Measurements from ENCODE around the gene NOD1. TPM values are rescaled to one million over a fixed set of nuclear protein-coding genes. Genes with fewer than 3 reads are reported as not detected.

Gene NOD1
- polyA plus RNA-seq, 3 donors, result 2.8 to 15.0 (median 4.6) TPM

DNA sequence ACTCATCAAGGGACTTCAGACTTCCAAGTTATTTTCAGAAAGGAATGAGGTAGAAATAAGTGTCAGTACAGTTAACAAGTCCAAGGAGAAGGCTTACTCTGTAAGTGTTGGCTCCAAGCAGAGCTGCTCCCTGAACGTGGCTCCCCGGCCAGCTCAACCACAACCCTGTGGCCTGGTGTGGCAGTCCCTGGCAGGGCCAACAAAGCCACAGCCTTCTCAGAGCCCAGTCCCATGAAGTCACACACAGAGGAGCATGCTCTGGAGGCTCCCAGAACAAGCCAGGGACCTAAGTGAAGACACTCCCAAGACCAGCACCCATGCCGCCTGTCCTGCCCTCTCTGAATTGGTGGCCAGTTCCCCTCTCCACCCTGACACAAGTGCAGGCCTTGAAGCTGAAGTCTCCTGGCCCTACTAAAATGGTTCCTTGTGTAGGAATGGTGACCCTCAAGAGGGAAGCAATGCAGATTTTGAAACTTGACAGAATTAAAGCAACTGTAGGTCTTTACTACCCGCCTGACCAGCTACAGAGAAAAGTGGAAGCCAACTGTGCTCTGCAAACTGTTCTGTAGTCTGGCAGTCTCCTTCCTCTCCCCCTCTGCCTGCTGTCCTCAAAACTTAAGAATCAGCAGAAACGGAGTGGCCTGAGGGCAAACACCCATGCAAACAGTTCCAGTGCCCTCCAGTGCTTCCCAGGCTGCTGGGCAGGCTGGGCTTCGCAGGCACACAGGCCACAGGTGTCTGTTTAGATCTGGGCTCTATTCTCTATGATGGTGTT lies 51.1 kb downstream of the NOD1 start:
- no peak overlapping the region for H3K9ac ChIP-seq (ENCODE audit: insufficient read depth, low read length, poor library complexity, severe bottlenecking)
- intact Hi-C loops (cut with micrococcal nuclease), result loop anchor here (5.0 to 10.0 kb wide), 3 partner anchors 50 to 263 kb away; partner anchors contain the start of genes NOD1 (in 1 of the 2) and ZNRF2 (in 1 of the 2)
- H3K27ac ChIP-seq (ENCODE audit: low read depth in 1 of 2, low read length in 2 of 2), result peak overlapping the region; percentile 77 to 90
- H3K4me1 Mint-ChIP-seq, result peaks cover 88% of the 10 kb centered on the region
- H3K9me3 ChIP-seq (replicated peaks in 1 of 2; ENCODE audit: control insufficient read depth in 1 of 2, insufficient read depth in 1 of 2, low read length in 2 of 2), result no peaks in the 10 kb centered on the region
- WGBS (ENCODE audit: insufficient coverage), result 24% methylated on average over 5 of the region's 6 CpGs
- peaks cover 76 to 83% of the 10 kb centered on the region in 2 donors for H3K4me1 ChIP-seq (ENCODE audit: control insufficient read depth in 1 of 2, insufficient read depth in 2 of 2, low read length in 2 of 2)
- peaks cover 33 to 39% of the 10 kb centered on the region in 2 donors for H3K36me3 Mint-ChIP-seq
- H3K27me3 ChIP-seq (ENCODE audit: control insufficient read depth in 2 of 2, insufficient read depth in 2 of 2, low read length in 2 of 2), result no peaks in the 10 kb centered on the region
- H3K36me3 ChIP-seq (replicated peaks in 1 of 2; ENCODE audit: control insufficient read depth in 1 of 2, insufficient read depth in 2 of 2, low read length in 2 of 2), result peaks cover 7 to 20% of the 10 kb centered on the region in 2 donors
- peak overlapping the region in 1 of 2 donors; percentile 55 for H3K4me3 Mint-ChIP-seq
- H3K4me2 ChIP-seq (replicated peaks; ENCODE audit: extremely low read depth, low read length, poor library complexity, severe bottlenecking), result peak overlapping the region; percentile 41
- H3K79me2 ChIP-seq (ENCODE audit: insufficient read depth, low read length), result peaks cover 6% of the 10 kb centered on the region
- peak overlapping the region; percentile 8 for H2AFZ ChIP-seq (ENCODE audit: insufficient read depth, low read depth, low read length, poor library complexity, severe bottlenecking)
- peak overlapping the region in 1 of 3 experiments; percentile 17 for H3K4me3 ChIP-seq (replicated peaks in 1 of 3; ENCODE audit: low read depth in 2 of 3, low read length in 3 of 3)
- no peaks in the 10 kb centered on the region for H4K20me1 ChIP-seq (ENCODE audit: insufficient read depth, low read length)
- peaks cover 0 to 3% (median 1%) of the 10 kb centered on the region in 7 donors for H3K9me3 Mint-ChIP-seq
- peaks cover 0 to 3% (median 0%) of the 10 kb centered on the region in 3 donors for H3K27me3 Mint-ChIP-seq (ENCODE audit: low read depth in 3 of 3)
- peak overlapping the region; percentile 82 to 96 (median 92) for H3K27ac Mint-ChIP-seq
- no peak for DNase-seq
- TF ChIP-seq CTCF (IDR thresholded peaks at IDR 0.05), result no peak

- Histone ChIP-seq H3K9ac (ENCODE audit: insufficient read depth, low read length, poor library complexity, severe bottlenecking) (no peak overlapping the region), H3K79me2 (ENCODE audit: insufficient read depth, low read length) (no peaks in the 10 kb centered on the region), H3K4me3 (replicated peaks in 1 of 3; ENCODE audit: low read depth in 2 of 3, low read length in 3 of 3) (no peak overlapping the region), H4K20me1 (ENCODE audit: insufficient read depth, low read length) (no peaks in the 10 kb centered on the region), H3K27ac (ENCODE audit: low read depth in 1 of 2, low read length in 2 of 2) (no peak overlapping the region), H2AFZ (ENCODE audit: insufficient read depth, low read depth, low read length, poor library complexity, severe bottlenecking) (no peak overlapping the region), H3K4me2 (replicated peaks; ENCODE audit: extremely low read depth, low read length, poor library complexity, severe bottlenecking) (no peak overlapping the region), H3K4me1 (ENCODE audit: control insufficient read depth in 1 of 2, insufficient read depth in 2 of 2, low read length in 2 of 2) (peaks cover 46 to 53% of the 10 kb centered on the region in 2 donors), H3K9me3 (replicated peaks in 1 of 2; ENCODE audit: control insufficient read depth in 1 of 2, insufficient read depth in 1 of 2, low read length in 2 of 2) (peaks cover 0 to 3% of the 10 kb centered on the region in 2 donors), H3K36me3 (replicated peaks in 1 of 2; ENCODE audit: control insufficient read depth in 1 of 2, insufficient read depth in 2 of 2, low read length in 2 of 2) (peaks cover 7 to 20% of the 10 kb centered on the region in 2 donors), H3K27me3 (ENCODE audit: control insufficient read depth in 2 of 2, insufficient read depth in 2 of 2, low read length in 2 of 2) (no peaks in the 10 kb centered on the region)
- WGBS (ENCODE audit: insufficient coverage), result 73% methylated on average over 2 of the region's 5 CpGs
- no peak overlapping the region for H3K4me3 Mint-ChIP-seq
- no peak for DNase-seq
- no peaks in the 10 kb centered on the region for H3K27me3 Mint-ChIP-seq (ENCODE audit: low read depth in 3 of 3)
- peaks cover 33 to 46% of the 10 kb centered on the region in 2 donors for H3K36me3 Mint-ChIP-seq
- peaks cover under 1 to 14% (median 10%) of the 10 kb centered on the region in 7 donors for H3K9me3 Mint-ChIP-seq
- no peak for TF ChIP-seq CTCF (IDR thresholded peaks at IDR 0.05)
- H3K4me1 Mint-ChIP-seq, result peaks cover 58% of the 10 kb centered on the region
- peak overlapping the region in 2 of 7 donors; percentile 57 to 65 for H3K27ac Mint-ChIP-seq
- intact Hi-C loops (cut with micrococcal nuclease), result loop anchor here (10.0 kb wide), 2 partner anchors 140 to 260 kb away; partner anchors contain the start of gene ZNRF2 (in 1 of the 2)
Observed at GRCh38 chr7:30424506-30424905, 54.1 kb downstream of the NOD1 start.

Measured in CD14-positive monocyte (primary cell).